Body of pancreas (tissue), 4 donors: Measurements from ENCODE around the gene ADGRG7.

Experiments used
- POLR2A ChIP-seq, 3 donors: fragments of 450-650 bp; IDR thresholded peaks; one replicate each; pipeline ENCODE4 v1.6.1; 2016; ENCODE audit warnings: antibody characterized with exemption in 3 of 3, mild to moderate bottlenecking in 2 of 3
- TF ChIP-seq, protein P1 (sequence below), 7 experiments: fragments of 450-650 bp in 4 of 7; fragments of 200-600 bp in 3 of 7; sonication (generic) in 3 of 7; IDR thresholded peaks; one replicate each; pipeline ENCODE4 v1.5.1; 2016 to 2019; ENCODE audit warnings: antibody characterized with exemption in 7 of 7

GRCh38 chr3:100717637-100718487 is 108.5 kb downstream of the ADGRG7 start:
- TF ChIP-seq, protein P1, sequence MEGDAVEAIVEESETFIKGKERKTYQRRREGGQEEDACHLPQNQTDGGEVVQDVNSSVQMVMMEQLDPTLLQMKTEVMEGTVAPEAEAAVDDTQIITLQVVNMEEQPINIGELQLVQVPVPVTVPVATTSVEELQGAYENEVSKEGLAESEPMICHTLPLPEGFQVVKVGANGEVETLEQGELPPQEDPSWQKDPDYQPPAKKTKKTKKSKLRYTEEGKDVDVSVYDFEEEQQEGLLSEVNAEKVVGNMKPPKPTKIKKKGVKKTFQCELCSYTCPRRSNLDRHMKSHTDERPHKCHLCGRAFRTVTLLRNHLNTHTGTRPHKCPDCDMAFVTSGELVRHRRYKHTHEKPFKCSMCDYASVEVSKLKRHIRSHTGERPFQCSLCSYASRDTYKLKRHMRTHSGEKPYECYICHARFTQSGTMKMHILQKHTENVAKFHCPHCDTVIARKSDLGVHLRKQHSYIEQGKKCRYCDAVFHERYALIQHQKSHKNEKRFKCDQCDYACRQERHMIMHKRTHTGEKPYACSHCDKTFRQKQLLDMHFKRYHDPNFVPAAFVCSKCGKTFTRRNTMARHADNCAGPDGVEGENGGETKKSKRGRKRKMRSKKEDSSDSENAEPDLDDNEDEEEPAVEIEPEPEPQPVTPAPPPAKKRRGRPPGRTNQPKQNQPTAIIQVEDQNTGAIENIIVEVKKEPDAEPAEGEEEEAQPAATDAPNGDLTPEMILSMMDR (IDR thresholded peaks at IDR 0.05), result no peak
- no peak for TF ChIP-seq POLR2A (IDR thresholded peaks at IDR 0.05)
